HG03280 (cell line): ENCODE data around the gene KCNQ1OT1.

Experiments used
- ATAC-seq: cut with Tn5 transposase; IDR thresholded peaks from one replicate; pipeline ENCODE4 v1.9.1; 2021; ENCODE audit warnings: mild to moderate bottlenecking, moderate library complexity; ENCODE audit not compliant: unreplicated experiment

Gene KCNQ1OT1

GRCh38 chr11:2574043-2574552 lies 125.7 kb downstream of the KCNQ1OT1 start:
- ATAC-seq = no peak

- ATAC-seq = no peak
Measured at GRCh38 chr11:2573240-2574042, 126.4 kb downstream of the KCNQ1OT1 start.

- ATAC-seq = no peak
Measured at GRCh38 chr11:2572491-2573239, 127.1 kb downstream of the KCNQ1OT1 start.

GRCh38 chr11:2571598-2572281 lies 128.1 kb downstream of the KCNQ1OT1 start:
- no peak for ATAC-seq

GRCh38 chr11:2570841-2571597 lies 128.8 kb downstream of the KCNQ1OT1 start:
- ATAC-seq = no peak

- no peak for ATAC-seq
Measured at GRCh38 chr11:2570211-2570811, 129.5 kb downstream of the KCNQ1OT1 start.

- ATAC-seq = no peak
Measured at GRCh38 chr11:2569731-2570210, 130.0 kb downstream of the KCNQ1OT1 start.

GRCh38 chr11:2569321-2569721 lies 130.5 kb downstream of the KCNQ1OT1 start:
- no peak for ATAC-seq

- ATAC-seq = no peak
Measured at GRCh38 chr11:2567026-2567671, 132.6 kb downstream of the KCNQ1OT1 start.

- no peak for ATAC-seq
Measured at GRCh38 chr11:2566223-2567025, 133.4 kb downstream of the KCNQ1OT1 start.

- no peak for ATAC-seq
Measured at GRCh38 chr11:2565447-2566222, 134.2 kb downstream of the KCNQ1OT1 start.

- no peak for ATAC-seq
Measured at GRCh38 chr11:2564588-2565425, 135.0 kb downstream of the KCNQ1OT1 start.

- no peak for ATAC-seq
Measured at GRCh38 chr11:2564008-2564530, 135.7 kb downstream of the KCNQ1OT1 start.

- ATAC-seq = no peak
Measured at GRCh38 chr11:2563213-2564007, 136.4 kb downstream of the KCNQ1OT1 start.

- ATAC-seq = no peak
Measured at GRCh38 chr11:2562890-2563212, 136.9 kb downstream of the KCNQ1OT1 start.
